Breast epithelium (tissue), 4 donors: ENCODE results near the gene PHYKPL. TPM values are rescaled to one million over a fixed set of nuclear protein-coding genes. Genes with fewer than 3 reads are reported as not detected.

Experiments
- DNase-seq, 2 donors: peaks; one replicate each; pipeline ENCODE4 v3.0.0-alpha.2; 2019; ENCODE audit warnings: low spot score in 2 of 2
- H3K27ac ChIP-seq, 2 donors: fragments of 200-600 bp; sonication (generic) in 1 of 2; one replicate each; pipeline ENCODE4 v1.5.1; 2016 to 2019; ENCODE audit warnings: mild to moderate bottlenecking in 1 of 2
- H3K27me3 ChIP-seq, 2 donors: fragments of 200-600 bp; sonication (generic) in 1 of 2; one replicate each; pipeline versions ENCODE4 v1.5.1 to v1.6.0; 2017 to 2019; ENCODE audit warnings: control low read depth in 1 of 2, mild to moderate bottlenecking in 1 of 2
- H3K36me3 ChIP-seq: fragments of 200-600 bp; one replicate; pipeline ENCODE4 v1.5.1; 2019
- H3K4me1 ChIP-seq, 2 donors: fragments of 200-600 bp; sonication (generic); one replicate each; pipeline ENCODE4 v1.5.1; 2016 to 2019; ENCODE audit warnings: control low read depth in 1 of 2
- H3K4me3 ChIP-seq, 3 donors: fragments of 200-600 bp; sonication (generic); 1 replicate in 2 of 3; 2 replicates in 1 of 3; pipeline ENCODE4 v1.5.1; 2016 to 2019; ENCODE audit warnings: mild to moderate bottlenecking in 3 of 3, moderate library complexity in 2 of 3
- H3K9me3 ChIP-seq, 2 donors: fragments of 200-600 bp; sonication (generic) in 1 of 2; one replicate each; pipeline ENCODE4 v1.5.1; 2016 to 2019; ENCODE audit warnings: control low read depth in 1 of 2
- POLR2A ChIP-seq: fragments of 450-650 bp; IDR thresholded peaks from one replicate; pipeline ENCODE4 v1.6.1; 2016; ENCODE audit warnings: antibody characterized with exemption, mild to moderate bottlenecking, moderate library complexity
- POLR2AphosphoS5 ChIP-seq, 3 donors: sonication (generic); formaldehyde crosslinking; IDR thresholded peaks; one replicate each; pipeline ENCODE4 v1.6.1; 2017; ENCODE audit warnings: antibody characterized with exemption in 3 of 3
- intact Hi-C: fragments of 100-400 bp; cut with DNase I; formaldehyde crosslinking; loops from one replicate; pipeline ENCODE4 v1.15.1; 2023; ENCODE audit warnings: low total_unique reads
- total RNA-seq, 3 donors: library from RNA; depleted of rRNA; stranded (reverse); fragments of >200 nt; gene quantifications; one replicate each; pipeline ENCODE4 v1.1.0, GENCODE V29; 2016
- TF ChIP-seq, protein P1 (sequence below), 3 donors: fragments of 450-650 bp; IDR thresholded peaks; one replicate each; pipeline ENCODE4 v1.5.1; 2016 to 2017; ENCODE audit warnings: antibody characterized with exemption in 3 of 3, mild to moderate bottlenecking in 3 of 3, moderate library complexity in 3 of 3

Gene PHYKPL
- total RNA-seq, 3 donors from 2014 or later: 63.4 to 94.1 (median 77.7) TPM

DNA sequence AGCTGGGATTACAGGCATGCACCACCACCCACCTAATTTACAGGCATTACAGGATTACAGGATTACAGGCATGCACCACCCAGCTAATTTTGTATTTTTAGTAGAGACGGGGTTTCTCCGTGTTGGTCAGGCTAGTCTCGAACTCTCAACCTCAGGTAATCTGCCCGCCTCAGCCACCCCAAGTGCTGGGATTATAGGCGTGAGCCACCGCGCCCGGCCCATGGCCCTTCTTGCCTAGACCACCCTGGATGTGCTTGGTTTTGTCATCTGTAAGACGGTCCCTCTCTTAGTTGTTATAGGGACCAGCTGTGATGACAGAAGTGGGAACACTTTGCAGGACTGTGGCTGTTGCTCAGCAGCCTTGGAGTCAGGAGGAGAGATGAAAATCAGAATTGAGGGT lies 3.5 kb upstream of the PHYKPL start:
- Histone ChIP-seq H3K27ac (peak overlapping the region; percentile 71 to 89), H3K4me3 (peak overlapping the region in 1 of 3 donors; percentile 15), H3K9me3 (no peaks in the 10 kb centered on the region), H3K4me1 (peaks cover 18 to 30% of the 10 kb centered on the region in 2 donors), H3K36me3 (no peaks in the 10 kb centered on the region), H3K27me3 (no peaks in the 10 kb centered on the region)
- no peak for TF ChIP-seq POLR2A
- no peak for TF ChIP-seq POLR2AphosphoS5 (IDR thresholded peaks at IDR 0.05)
- TF ChIP-seq, protein P1, sequence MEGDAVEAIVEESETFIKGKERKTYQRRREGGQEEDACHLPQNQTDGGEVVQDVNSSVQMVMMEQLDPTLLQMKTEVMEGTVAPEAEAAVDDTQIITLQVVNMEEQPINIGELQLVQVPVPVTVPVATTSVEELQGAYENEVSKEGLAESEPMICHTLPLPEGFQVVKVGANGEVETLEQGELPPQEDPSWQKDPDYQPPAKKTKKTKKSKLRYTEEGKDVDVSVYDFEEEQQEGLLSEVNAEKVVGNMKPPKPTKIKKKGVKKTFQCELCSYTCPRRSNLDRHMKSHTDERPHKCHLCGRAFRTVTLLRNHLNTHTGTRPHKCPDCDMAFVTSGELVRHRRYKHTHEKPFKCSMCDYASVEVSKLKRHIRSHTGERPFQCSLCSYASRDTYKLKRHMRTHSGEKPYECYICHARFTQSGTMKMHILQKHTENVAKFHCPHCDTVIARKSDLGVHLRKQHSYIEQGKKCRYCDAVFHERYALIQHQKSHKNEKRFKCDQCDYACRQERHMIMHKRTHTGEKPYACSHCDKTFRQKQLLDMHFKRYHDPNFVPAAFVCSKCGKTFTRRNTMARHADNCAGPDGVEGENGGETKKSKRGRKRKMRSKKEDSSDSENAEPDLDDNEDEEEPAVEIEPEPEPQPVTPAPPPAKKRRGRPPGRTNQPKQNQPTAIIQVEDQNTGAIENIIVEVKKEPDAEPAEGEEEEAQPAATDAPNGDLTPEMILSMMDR (IDR thresholded peaks at IDR 0.05): no peak
- intact Hi-C loops: no loop called here
- DNase-seq: no peak

GRCh38 chr5:178235588-178235974 lies 3.0 kb upstream of the PHYKPL start:
- DNase-seq: no peak
- H3K27ac ChIP-seq: no peak overlapping the region
- intact Hi-C loops: no loop called here
- H3K4me1 ChIP-seq: peaks cover 20 to 33% of the 10 kb centered on the region in 2 donors
- no peaks in the 10 kb centered on the region for H3K9me3 ChIP-seq
- no peaks in the 10 kb centered on the region for H3K36me3 ChIP-seq
- no peak overlapping the region for H3K4me3 ChIP-seq
- H3K27me3 ChIP-seq: no peaks in the 10 kb centered on the region
- TF ChIP-seq POLR2AphosphoS5 (IDR thresholded peaks at IDR 0.05) (no peak), POLR2A (no peak)
- TF ChIP-seq, protein P1 (IDR thresholded peaks at IDR 0.05): no peak

DNA sequence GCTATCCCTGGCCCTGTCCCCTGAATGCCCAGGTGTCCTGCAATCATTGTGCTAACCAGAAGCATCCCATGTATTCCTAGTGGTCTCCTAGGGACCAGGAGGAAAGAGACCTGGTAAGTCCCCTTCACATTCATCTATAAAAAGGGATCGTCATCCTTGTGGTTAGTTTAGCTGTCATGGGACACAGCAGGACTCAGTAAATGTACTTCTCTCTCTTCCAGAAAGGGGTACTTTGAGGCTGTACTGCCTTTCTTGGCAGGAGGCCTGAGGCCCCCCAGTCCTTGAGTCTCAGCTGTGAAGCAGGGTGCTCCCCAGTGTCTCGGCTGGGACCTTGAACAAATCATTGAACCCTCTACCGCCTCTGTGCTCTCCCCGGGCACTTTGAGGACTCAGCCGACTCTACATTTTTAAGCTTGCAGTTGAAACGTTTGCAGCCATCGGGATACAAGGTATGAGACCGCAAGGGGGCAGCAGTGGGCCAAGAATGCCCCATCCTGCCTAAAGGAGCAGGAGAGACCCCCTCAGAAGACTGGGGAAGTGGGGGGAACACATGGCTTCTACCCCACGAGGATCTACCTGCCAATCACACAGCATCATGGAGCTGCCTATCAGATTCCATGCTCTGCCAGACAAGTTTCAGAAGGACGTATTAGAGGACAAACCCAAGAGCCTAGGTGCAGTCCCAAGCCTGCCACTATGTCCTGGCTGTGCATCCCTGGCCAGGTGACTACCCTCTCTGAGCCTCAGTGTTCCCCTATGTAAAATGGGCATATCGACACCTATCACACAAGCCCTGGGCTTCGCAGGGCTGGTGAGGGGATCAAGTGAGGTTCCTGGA lies 2.4 kb upstream of the PHYKPL start:
- intact Hi-C loops: no loop called here
- Histone ChIP-seq H3K9me3 (no peaks in the 10 kb centered on the region), H3K36me3 (no peaks in the 10 kb centered on the region), H3K27ac (no peak overlapping the region), H3K27me3 (no peaks in the 10 kb centered on the region), H3K4me3 (no peak overlapping the region), H3K4me1 (peaks cover 20 to 33% of the 10 kb centered on the region in 2 donors)
- DNase-seq: no peak
- TF ChIP-seq POLR2AphosphoS5 (IDR thresholded peaks at IDR 0.05): no peak
- TF ChIP-seq, protein P1 (IDR thresholded peaks at IDR 0.05): peak; percentile 44 to 64 (median 55)

DNA sequence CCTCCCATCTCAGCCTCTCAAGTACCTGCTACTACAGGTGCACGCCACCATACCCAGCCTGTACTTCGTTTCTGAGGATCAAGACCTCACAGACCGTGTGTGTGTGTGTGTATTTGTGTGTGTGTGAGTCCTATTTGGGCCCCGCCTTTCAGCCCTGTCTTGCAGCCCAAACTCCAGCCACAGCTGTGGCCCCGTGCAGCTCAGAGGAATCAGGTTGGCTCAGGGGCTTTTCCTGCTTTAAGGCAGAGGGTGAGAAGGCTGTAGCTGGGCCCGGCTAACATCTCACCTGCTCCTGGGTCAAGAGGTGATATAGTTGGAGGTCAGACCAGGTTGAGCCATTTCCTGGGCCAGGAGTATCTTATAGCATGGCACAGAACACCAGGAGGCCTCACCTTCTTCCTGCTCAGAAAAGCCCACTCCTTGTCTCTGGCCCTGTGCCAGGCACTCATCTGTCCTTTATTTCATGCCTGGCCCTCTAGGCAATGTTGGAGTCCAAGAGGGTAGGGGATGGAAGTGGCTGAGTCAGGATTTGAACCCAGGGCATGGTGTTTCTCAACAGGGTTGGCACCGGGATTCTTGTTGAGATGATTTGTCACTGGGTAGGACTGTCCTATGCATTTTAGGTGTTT lies 1.6 kb upstream of the PHYKPL start:
- Histone ChIP-seq H3K27me3 (no peaks in the 10 kb centered on the region), H3K36me3 (no peaks in the 10 kb centered on the region), H3K9me3 (no peaks in the 10 kb centered on the region), H3K27ac (no peak overlapping the region), H3K4me1 (peaks cover 20 to 33% of the 10 kb centered on the region in 2 donors), H3K4me3 (no peak overlapping the region)
- TF ChIP-seq, protein P1 (IDR thresholded peaks at IDR 0.05): no peak
- TF ChIP-seq POLR2AphosphoS5 (IDR thresholded peaks at IDR 0.05) (no peak), POLR2A (no peak)
- DNase-seq: no peak
- intact Hi-C loops: no loop called here

- Histone ChIP-seq H3K27ac (peak overlapping the region; percentile 94 to 95), H3K36me3 (no peaks in the 10 kb centered on the region), H3K9me3 (no peaks in the 10 kb centered on the region), H3K27me3 (no peaks in the 10 kb centered on the region), H3K4me1 (peaks cover 20 to 28% of the 10 kb centered on the region in 2 donors), H3K4me3 (peak overlapping the region; percentile 82 to 96 (median 92))
- TF ChIP-seq POLR2AphosphoS5 (IDR thresholded peaks at IDR 0.05) (no peak), POLR2A (no peak)
- TF ChIP-seq, protein P1 (IDR thresholded peaks at IDR 0.05): no peak
- intact Hi-C loops: no loop called here
- DNase-seq: no peak
Observed at GRCh38 chr5:178232920-178233429, 373 bp upstream of the PHYKPL start.
